Esophagus squamous epithelium (tissue), 5 donors: ENCODE data around the gene CCNY. TPM values are rescaled to one million over a fixed set of nuclear protein-coding genes. Genes with fewer than 3 reads are reported as not detected.
"Not testable (repeated sequence)": the region's sequence is repeated elsewhere in the genome, so short reads cannot be mapped to it uniquely, and the experiment has no call there.

Experiments used
- DNase-seq: peaks from one replicate; lab custom pipeline; 2025; lab: John Stamatoyannopoulos, UW
- H3K27ac ChIP-seq, 4 donors: fragments of 200-600 bp; sonication (generic); one replicate each; pipeline ENCODE4 v1.5.1; 2016 to 2019; ENCODE audit warnings: mild to moderate bottlenecking in 1 of 4
- H3K27me3 ChIP-seq, 4 donors: fragments of 200-600 bp; sonication (generic); 1 replicate in 3 of 4; 2 replicates in 1 of 4; pipeline versions ENCODE4 v1.5.1 to v1.6.0; 2017 to 2021; ENCODE audit warnings: antibody characterized with exemption in 1 of 4
- H3K36me3 ChIP-seq, 3 donors: fragments of 200-600 bp; sonication (generic); one replicate each; pipeline ENCODE4 v1.5.1; 2016 to 2019
- H3K4me1 ChIP-seq, 3 donors: fragments of 200-600 bp; sonication (generic); one replicate each; pipeline ENCODE4 v1.5.1; 2017 to 2019
- H3K4me3 ChIP-seq, 4 donors: fragments of 200-600 bp; sonication (generic); 1 replicate in 3 of 4; 2 replicates in 1 of 4; pipeline ENCODE4 v1.5.1; 2016 to 2019; ENCODE audit warnings: mild to moderate bottlenecking in 2 of 4, moderate library complexity in 1 of 4
- H3K9me3 ChIP-seq, 3 donors: fragments of 200-600 bp; sonication (generic); one replicate each; pipeline ENCODE4 v1.5.1; 2016 to 2019
- POLR2A ChIP-seq, 4 donors: fragments of 450-650 bp; IDR thresholded peaks; one replicate each; pipeline ENCODE4 v1.6.1; 2017; ENCODE audit warnings: antibody characterized with exemption in 4 of 4, mild to moderate bottlenecking in 4 of 4, moderate library complexity in 3 of 4
- WGBS, 2 donors: methylation state at CpG; one replicate each; pipeline ENCODE4 v1.1.5; 2018; 5-methylcytosine and 5-hydroxymethylcytosine counted together
- intact Hi-C: fragments of 100-400 bp; cut with DNase I; formaldehyde crosslinking; loops from one replicate; pipeline ENCODE4 v1.15.0; 2022
- total RNA-seq, 4 donors: library from RNA; depleted of rRNA; stranded (reverse); fragments of >200 nt; gene quantifications; one replicate each; pipeline ENCODE4 v1.1.0, GENCODE V29; 2016
- TF ChIP-seq, protein P1 (sequence below), 6 experiments: fragments of 450-650 bp in 4 of 6; fragments of 200-600 bp in 2 of 6; sonication (generic) in 2 of 6; IDR thresholded peaks; one replicate each; pipeline ENCODE4 v1.5.1; 2016 to 2019; ENCODE audit warnings: antibody characterized with exemption in 6 of 6, mild to moderate bottlenecking in 4 of 6, moderate library complexity in 4 of 6
- donor health status: DM: yes; HTN: yes; CAD: no.

CCNY gene
- total RNA-seq, 4 donors from 2014 or later = 24.1 to 41.5 (median 30.4) TPM

DNA sequence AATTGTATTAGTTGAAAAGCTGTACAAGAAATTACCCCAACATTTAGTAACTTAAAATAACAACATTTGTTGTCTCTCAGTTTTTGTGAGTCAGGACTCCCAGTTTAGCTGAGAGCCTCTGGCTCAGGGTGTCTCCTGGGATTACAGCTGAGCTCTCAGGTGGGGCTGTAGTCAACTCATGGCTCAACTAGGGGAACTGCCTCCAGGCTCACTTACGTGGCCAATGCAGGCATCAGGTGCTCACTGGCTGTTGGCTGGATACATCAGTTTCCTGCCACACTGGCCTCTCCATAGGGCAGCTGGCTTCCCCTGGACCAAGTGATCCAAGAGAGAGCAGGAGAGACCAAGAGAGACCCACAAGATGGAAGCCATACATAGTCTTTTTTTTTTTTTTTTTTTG is 17.5 kb downstream of the CCNY start:
- no peak for DNase-seq
- Histone ChIP-seq H3K4me1 (peaks cover 0 to 79% (median 10%) of the 10 kb centered on the region in 3 donors), H3K27ac (no peak overlapping the region), H3K27me3 (no peaks in the 10 kb centered on the region), H3K4me3 (no peak overlapping the region), H3K9me3 (no peaks in the 10 kb centered on the region), H3K36me3 (no peaks in the 10 kb centered on the region)
- TF ChIP-seq, protein P1, sequence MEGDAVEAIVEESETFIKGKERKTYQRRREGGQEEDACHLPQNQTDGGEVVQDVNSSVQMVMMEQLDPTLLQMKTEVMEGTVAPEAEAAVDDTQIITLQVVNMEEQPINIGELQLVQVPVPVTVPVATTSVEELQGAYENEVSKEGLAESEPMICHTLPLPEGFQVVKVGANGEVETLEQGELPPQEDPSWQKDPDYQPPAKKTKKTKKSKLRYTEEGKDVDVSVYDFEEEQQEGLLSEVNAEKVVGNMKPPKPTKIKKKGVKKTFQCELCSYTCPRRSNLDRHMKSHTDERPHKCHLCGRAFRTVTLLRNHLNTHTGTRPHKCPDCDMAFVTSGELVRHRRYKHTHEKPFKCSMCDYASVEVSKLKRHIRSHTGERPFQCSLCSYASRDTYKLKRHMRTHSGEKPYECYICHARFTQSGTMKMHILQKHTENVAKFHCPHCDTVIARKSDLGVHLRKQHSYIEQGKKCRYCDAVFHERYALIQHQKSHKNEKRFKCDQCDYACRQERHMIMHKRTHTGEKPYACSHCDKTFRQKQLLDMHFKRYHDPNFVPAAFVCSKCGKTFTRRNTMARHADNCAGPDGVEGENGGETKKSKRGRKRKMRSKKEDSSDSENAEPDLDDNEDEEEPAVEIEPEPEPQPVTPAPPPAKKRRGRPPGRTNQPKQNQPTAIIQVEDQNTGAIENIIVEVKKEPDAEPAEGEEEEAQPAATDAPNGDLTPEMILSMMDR (IDR thresholded peaks at IDR 0.05) = no peak
- no peak for TF ChIP-seq POLR2A (IDR thresholded peaks at IDR 0.05)
- intact Hi-C loops = no loop called here
- 43 to 67% methylated on average over 1 of the region's 1 CpG for WGBS, 2 donors

DNA sequence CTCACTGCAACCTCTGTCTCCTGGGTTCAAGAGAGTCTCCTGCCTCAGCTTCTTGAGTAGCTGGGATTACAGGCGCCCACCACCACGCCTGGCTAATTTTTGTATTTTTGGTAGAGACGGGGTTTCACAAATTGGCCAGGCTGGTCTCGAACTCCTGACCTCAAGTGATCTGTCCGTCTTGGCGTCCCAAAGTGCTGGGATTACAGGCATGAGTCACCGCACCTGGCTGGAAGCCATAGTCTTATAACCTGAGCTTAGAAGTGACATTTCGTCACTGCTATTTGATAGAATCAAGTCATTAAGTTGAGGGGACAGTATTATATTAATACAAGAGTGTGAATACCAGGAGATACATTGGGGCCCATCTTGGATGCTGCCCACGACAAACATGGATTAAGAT is 17.9 kb downstream of the CCNY start:
- peaks cover 0 to 81% (median 10%) of the 10 kb centered on the region in 3 donors for H3K4me1 ChIP-seq
- 61 to 72% methylated on average over 4 to 6 of the region's 9 CpGs for WGBS, 2 donors

DNA sequence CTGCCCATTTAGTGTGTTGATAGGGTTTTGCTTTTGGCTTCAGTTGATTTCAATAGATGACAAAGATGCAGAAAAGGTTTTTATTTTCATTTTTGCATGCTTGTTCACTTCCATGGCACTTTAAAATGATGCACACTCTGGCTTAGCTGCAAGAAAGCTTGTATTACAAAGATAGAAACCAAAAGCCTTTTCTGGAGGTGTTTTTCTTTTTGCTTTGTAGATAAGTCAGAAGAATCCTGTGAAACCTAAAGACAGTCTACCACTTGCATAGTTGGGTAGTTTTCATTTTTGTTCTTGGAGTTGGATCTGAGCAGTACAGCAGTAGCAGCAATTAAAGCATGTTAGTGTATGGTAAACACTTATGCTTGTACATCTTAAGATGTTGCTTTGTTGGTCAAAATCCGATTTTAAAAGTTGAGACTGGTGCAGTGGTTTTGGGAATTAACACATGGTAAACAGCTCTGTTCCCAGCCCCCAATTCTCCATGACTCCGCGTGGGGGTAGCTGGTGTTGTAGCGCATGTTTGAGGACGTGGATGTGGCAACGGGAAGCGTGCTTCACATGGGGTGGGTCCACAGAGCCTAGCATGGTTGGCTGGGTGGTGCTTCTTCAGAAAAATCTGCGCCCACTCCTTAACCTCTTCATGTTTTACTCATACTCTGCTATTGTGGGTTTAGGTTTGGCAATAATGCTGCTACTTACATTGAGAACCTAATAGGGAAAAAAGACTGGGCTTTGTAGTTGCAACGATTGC is 19.8 kb downstream of the CCNY start:
- Histone ChIP-seq H3K27me3 (no peaks in the 10 kb centered on the region), H3K4me1 (peaks cover 0 to 71% (median 10%) of the 10 kb centered on the region in 3 donors), H3K4me3 (no peak overlapping the region), H3K9me3 (no peaks in the 10 kb centered on the region), H3K36me3 (no peaks in the 10 kb centered on the region), H3K27ac (peak overlapping the region in 1 of 4 donors; percentile 22)
- TF ChIP-seq, protein P1 (IDR thresholded peaks at IDR 0.05) = no peak
- TF ChIP-seq POLR2A (IDR thresholded peaks at IDR 0.05) = no peak
- no peak for DNase-seq
- intact Hi-C loops = no loop called here
- WGBS, 2 donors = 74 to 77% methylated on average over 5 to 9 of the region's 9 CpGs

More for the DNA sequence above, 17.9 kb downstream of the CCNY start:
- H3K36me3 ChIP-seq, DNase-seq, H3K9me3 ChIP-seq, intact Hi-C loops, H3K4me3 ChIP-seq, H3K27ac ChIP-seq, H3K27me3 ChIP-seq: not testable (repeated sequence)

DNA sequence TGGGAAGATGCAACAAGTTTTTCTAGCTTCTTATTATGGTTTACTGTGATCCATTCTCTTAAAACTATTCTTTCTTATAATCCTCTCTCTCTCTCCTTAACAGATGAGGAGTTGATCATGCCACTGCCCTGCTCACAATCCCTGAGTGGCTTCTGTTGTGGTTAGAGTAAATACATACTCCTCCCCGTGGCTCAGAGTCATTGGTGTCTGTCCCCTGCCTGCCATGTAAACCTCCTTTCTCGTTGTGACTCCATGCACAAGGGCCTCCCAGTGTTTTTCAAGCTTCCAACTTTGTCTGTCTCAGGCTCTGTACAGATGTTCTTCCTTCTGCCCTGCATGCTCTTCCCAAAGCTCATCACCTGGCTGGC is 20.4 kb downstream of the CCNY start:
- H3K4me1 ChIP-seq = peaks cover 0 to 65% (median 10%) of the 10 kb centered on the region in 3 donors
- no peak for TF ChIP-seq POLR2A (IDR thresholded peaks at IDR 0.05)
- TF ChIP-seq, protein P1 (IDR thresholded peaks at IDR 0.05) = no peak
- no peak overlapping the region for H3K4me3 ChIP-seq
- H3K27ac ChIP-seq = peak overlapping the region in 1 of 4 donors; percentile 22
- 7 to 41% methylated on average over 2 of the region's 2 CpGs for WGBS, 2 donors
- H3K9me3 ChIP-seq = no peaks in the 10 kb centered on the region
- H3K36me3 ChIP-seq = no peaks in the 10 kb centered on the region
- no peaks in the 10 kb centered on the region for H3K27me3 ChIP-seq
- intact Hi-C loops = no loop called here
- DNase-seq = no peak

DNA sequence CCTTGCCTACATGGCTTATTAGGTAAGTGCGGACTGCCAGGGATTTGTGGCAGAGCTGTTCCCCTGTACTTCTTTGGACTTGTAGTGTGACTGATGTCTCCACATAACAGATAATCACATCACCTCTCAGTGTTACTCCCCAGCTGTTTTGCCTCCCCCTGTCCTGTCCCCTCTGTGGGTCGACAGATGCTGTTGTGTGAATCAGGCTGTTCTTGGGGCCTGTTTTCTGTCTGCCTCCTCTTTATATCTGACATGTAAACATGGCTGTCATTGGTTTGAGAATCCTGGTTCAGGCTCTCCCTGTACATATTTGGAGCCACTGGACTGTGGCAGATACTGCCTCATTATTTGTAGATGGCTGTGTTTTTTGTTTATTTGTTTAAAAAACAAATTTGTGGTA is 22.7 kb downstream of the CCNY start:
- H3K9me3 ChIP-seq = no peaks in the 10 kb centered on the region
- intact Hi-C loops = no loop called here
- no peak for TF ChIP-seq POLR2A (IDR thresholded peaks at IDR 0.05)
- TF ChIP-seq, protein P1 (IDR thresholded peaks at IDR 0.05) = no peak
- H3K36me3 ChIP-seq = no peaks in the 10 kb centered on the region
- 65 to 72% methylated on average over 2 of the region's 2 CpGs for WGBS, 2 donors
- H3K27ac ChIP-seq = no peak overlapping the region
- no peak for DNase-seq
- peaks cover 0 to 43% (median 6%) of the 10 kb centered on the region in 3 donors for H3K4me1 ChIP-seq
- no peak overlapping the region for H3K4me3 ChIP-seq
- no peaks in the 10 kb centered on the region for H3K27me3 ChIP-seq
